IMR-90 (cell line): ENCODE data around the gene REC114. TPM values are rescaled to one million over a fixed set of nuclear protein-coding genes. Genes with fewer than 3 reads are reported as not detected.

Source experiments
- ATAC-seq: fragments of 200-7000 bp; cut with Tn5 transposase; 2 replicates; pipeline ENCODE4 v1.9.1; 2020; ENCODE audit warnings: low read depth, mild to moderate bottlenecking, moderate library complexity
- BruUV-seq: library from RNA; stranded (reverse); fragments of 400-500 nt; replicated peaks from 2 replicates; lab custom pipeline; 2021; lab: Mats Ljungman, UMichigan
- CTCF ChIA-PET: fragments of 300-600 bp; formaldehyde crosslinking; extraction: SDS; loops from one replicate; lab custom pipeline; 2021; ENCODE audit warnings: antibody characterized with exemption; lab: Yijun Ruan, JAX
- POLR2A ChIA-PET: fragments of 300-600 bp; sonication (Branson Sonifier 250); formaldehyde crosslinking; loops from one replicate; lab custom pipeline; 2022; ENCODE audit warnings: antibody characterized with exemption; ENCODE audit not compliant: unreplicated experiment; lab: Charles Lee
- DNase-seq: peaks from one replicate; pipeline ENCODE4 v3.0.0; 2013
- H2AFZ ChIP-seq: replicated peaks from 2 replicates; pipeline ENCODE3; 2013; ENCODE audit warnings: low read length, mild to moderate bottlenecking; ENCODE audit not compliant: poor library complexity
- H2AK5ac ChIP-seq: 2 replicates; pipeline ENCODE4 v1.6.1; 2013; ENCODE audit warnings: low read depth, low read length, inconsistent platforms
- H2AK9ac ChIP-seq: replicated peaks from 2 replicates; pipeline ENCODE3; 2013; ENCODE audit warnings: mild to moderate bottlenecking, low read depth, low read length, moderate library complexity; ENCODE audit not compliant: poor library complexity
- H2BK120ac ChIP-seq: 2 replicates; pipeline ENCODE4 v1.6.1; 2013; ENCODE audit warnings: low read depth, low read length, inconsistent platforms
- H2BK15ac ChIP-seq: 3 replicates; pipeline ENCODE4 v1.6.1; 2013; ENCODE audit warnings: low read depth, low read length, inconsistent platforms
- H2BK20ac ChIP-seq: 2 replicates; pipeline ENCODE4 v1.6.1; 2013; ENCODE audit warnings: low read depth, mild to moderate bottlenecking, inconsistent platforms, low read length, moderate library complexity
- H2BK5ac ChIP-seq: 2 replicates; pipeline ENCODE4 v1.6.1; 2013; ENCODE audit warnings: mild to moderate bottlenecking, low read depth, low read length, inconsistent platforms; ENCODE audit not compliant: poor library complexity, severe bottlenecking
- H3K14ac ChIP-seq: replicated peaks from 2 replicates; pipeline ENCODE4 v1.6.1; 2013; ENCODE audit warnings: low read depth, low read length, inconsistent platforms
- H3K18ac ChIP-seq: 2 replicates; pipeline ENCODE4 v1.6.1; 2013; ENCODE audit warnings: low read depth, low read length, control low read depth
- H3K23ac ChIP-seq: 2 replicates; pipeline ENCODE4 v1.6.1; 2013; ENCODE audit warnings: low read depth, low read length, inconsistent platforms
- H3K27ac ChIP-seq: 2 replicates; pipeline ENCODE4 v1.5.1; 2013; ENCODE audit warnings: mild to moderate bottlenecking, control low read depth, low read length; ENCODE audit not compliant: insufficient read depth
- H3K27me3 ChIP-seq: 2 replicates; pipeline ENCODE4 v1.6.1; 2013; ENCODE audit warnings: low read length; ENCODE audit not compliant: control insufficient read depth, insufficient read depth
- H3K36me3 ChIP-seq: 2 replicates; pipeline ENCODE4 v1.6.1; 2013; ENCODE audit warnings: low read length, mixed read lengths; ENCODE audit not compliant: control insufficient read depth, insufficient read depth
- H3K4ac ChIP-seq: 2 replicates; pipeline ENCODE4 v1.6.1; 2013; ENCODE audit warnings: low read depth, low read length, inconsistent platforms
- H3K4me1 ChIP-seq: 2 replicates; pipeline ENCODE4 v1.6.1; 2013; ENCODE audit warnings: low read length, mixed read lengths; ENCODE audit not compliant: control insufficient read depth, insufficient read depth
- H3K4me2 ChIP-seq: 2 replicates; pipeline ENCODE4 v1.6.1; 2013; ENCODE audit warnings: low read depth, mild to moderate bottlenecking, control low read depth, low read length, moderate library complexity
- H3K4me3 ChIP-seq: 2 replicates; pipeline ENCODE4 v1.5.1; 2013; ENCODE audit warnings: low read depth, mild to moderate bottlenecking, control low read depth, low read length, moderate library complexity; ENCODE audit not compliant: insufficient read depth
- H3K56ac ChIP-seq: 2 replicates; pipeline ENCODE4 v1.6.1; 2013; ENCODE audit warnings: low read length, inconsistent platforms; ENCODE audit not compliant: insufficient read depth; ENCODE audit errors: extremely low read depth
- H3K79me1 ChIP-seq, 2 experiments: 2 replicates each; pipeline ENCODE4 v1.6.1; 2013; ENCODE audit warnings: low read length in 2 of 2, inconsistent platforms in 1 of 2, low read depth in 1 of 2
- H3K9ac ChIP-seq: 2 replicates; pipeline ENCODE4 v1.6.1; 2013; ENCODE audit warnings: low read depth, low read length, control low read depth
- H3K9me1 ChIP-seq: 2 replicates; pipeline ENCODE4 v1.6.1; 2013; ENCODE audit warnings: low read length, inconsistent platforms; ENCODE audit not compliant: insufficient read depth
- H3K9me3 ChIP-seq: 2 replicates; pipeline ENCODE4 v1.6.1; 2013; ENCODE audit warnings: low read length; ENCODE audit not compliant: control insufficient read depth, insufficient read depth
- H4K20me1 ChIP-seq: 2 replicates; pipeline ENCODE4 v1.6.1; 2013; ENCODE audit warnings: low read length, inconsistent platforms; ENCODE audit not compliant: insufficient read depth
- H4K5ac ChIP-seq: 2 replicates; pipeline ENCODE4 v1.6.1; 2013; ENCODE audit warnings: mild to moderate bottlenecking, low read depth, low read length, control low read depth
- H4K8ac ChIP-seq, 2 experiments: 2 replicates each; pipeline ENCODE4 v1.6.1; 2013; ENCODE audit warnings: low read depth in 2 of 2, low read length in 2 of 2, control low read depth in 1 of 2, inconsistent platforms in 1 of 2
- H4K91ac ChIP-seq: 2 replicates; pipeline ENCODE4 v1.6.1; 2013; ENCODE audit warnings: low read depth, low read length, inconsistent platforms; ENCODE audit not compliant: insufficient read depth
- MAZ ChIP-seq: IDR thresholded peaks from 2 replicates; pipeline ENCODE4 v1.6.1; 2012; ENCODE audit warnings: low read depth, mild to moderate bottlenecking, low read length, improper control_type of control experiment, moderate library complexity, borderline replicate concordance
- RAD21 ChIP-seq: IDR thresholded peaks from 2 replicates; pipeline ENCODE4 v1.6.1; 2012; ENCODE audit warnings: low read length, improper control_type of control experiment
- RCOR1 ChIP-seq: IDR thresholded peaks from 2 replicates; pipeline ENCODE4 v1.6.1; 2012; ENCODE audit warnings: mild to moderate bottlenecking, low read length, improper control_type of control experiment; ENCODE audit not compliant: insufficient replicate concordance
- WGBS, 2 experiments: methylation state at CpG; one replicate each; pipeline versions ENCODE4 v1.1.5 to v1.1.7; 2013; ENCODE audit warnings: missing lambda C conversion rate in 2 of 2; ENCODE audit not compliant: insufficient read length in 1 of 2; ENCODE audit errors: extremely low coverage in 2 of 2; 5-methylcytosine and 5-hydroxymethylcytosine counted together
- dilution Hi-C: fragments of 300-500 bp; cut with HindIII; formaldehyde crosslinking; loops from one replicate; pipeline ENCODE4 v1.14.3; 2018; ENCODE audit warnings: low sequenced_read_pairs; ENCODE audit not compliant: unreplicated experiment
- in situ Hi-C: fragments of 300-500 bp; cut with MboI; formaldehyde crosslinking; loops from 3 replicates; pipeline ENCODE4 v1.14.3; 2019; ENCODE audit warnings: low sequenced_read_pairs, inconsistent platforms, mixed read lengths
- intact Hi-C: fragments of 100-400 bp; cut with micrococcal nuclease; formaldehyde crosslinking; loops from 2 replicates; pipeline ENCODE4 v1.10.0; 2022
- polyA plus RNA-seq, 3 experiments: library from polyadenylated mRNA; depleted of rRNA; stranded (reverse); fragments of >200 nt; gene quantifications; 2 replicates each; pipeline ENCODE4 v1.2.3, GENCODE V29; 2012; ENCODE audit warnings: low replicate concordance in 1 of 3
- total RNA-seq: library from RNA; depleted of rRNA; stranded (reverse); fragments of >200 nt; gene quantifications from 2 replicates; pipeline ENCODE4 v1.2.3, GENCODE V29; 2012
- TF ChIP-seq, protein P1 (sequence below): fragments of 150-350 bp; IDR thresholded peaks from 2 replicates; pipeline ENCODE4 v1.6.1; 2016; ENCODE audit warnings: low read depth, mild to moderate bottlenecking, low read length, moderate library complexity, borderline replicate concordance

The REC114 gene
- total and polyA plus RNA-seq, 2 of the 4 experiments (the other 2 are of a cell fraction), result not detected

DNA sequence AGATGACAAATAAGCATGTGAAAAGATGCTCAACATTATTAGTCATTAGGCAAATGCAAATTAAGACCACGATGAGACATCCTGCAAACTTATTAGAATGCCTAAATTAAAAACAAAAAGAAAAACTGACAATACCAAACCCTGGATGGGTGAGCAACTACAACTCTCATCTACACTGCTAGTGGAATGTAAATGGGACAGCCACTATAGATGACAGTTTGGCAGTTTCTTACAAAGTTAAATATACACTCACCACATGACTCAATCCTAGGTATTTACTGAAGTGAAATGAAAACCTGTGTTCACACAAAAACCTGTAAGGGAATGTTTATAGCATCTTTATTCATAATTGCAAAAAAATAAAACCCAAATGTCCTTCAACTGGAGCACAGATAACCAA lies 115.6 kb downstream of the REC114 start:
- no peak overlapping the region for H3K23ac ChIP-seq
- peaks cover 2% of the 10 kb centered on the region for H3K4me1 ChIP-seq
- no peak overlapping the region for H3K4ac ChIP-seq
- no peak overlapping the region for H2AK5ac ChIP-seq
- no peak for DNase-seq
- no peak overlapping the region for H2BK15ac ChIP-seq
- H3K27ac ChIP-seq, result no peak overlapping the region
- dilution Hi-C loops, result no loop called here
- H3K9ac ChIP-seq, result no peak overlapping the region
- no peak overlapping the region for H4K8ac ChIP-seq
- no peaks in the 10 kb centered on the region; the same call in 1 of the 2 replicates for H3K9me1 ChIP-seq
- ATAC-seq, result no peak
- peaks cover 23% of the 10 kb centered on the region for H3K36me3 ChIP-seq
- no peak overlapping the region for H3K14ac ChIP-seq
- ChIA-PET CTCF (no interaction called here), POLR2A (no interaction called here)
- no peak overlapping the region for H2AFZ ChIP-seq
- no peaks in the 10 kb centered on the region for H3K9me3 ChIP-seq
- H2BK5ac ChIP-seq, result no peak overlapping the region
- peaks cover 3 to 9% of the 10 kb centered on the region in 2 experiments; a peak in 3 of 4 replicates for H3K79me1 ChIP-seq
- H3K27me3 ChIP-seq, result no peaks in the 10 kb centered on the region
- H2BK20ac ChIP-seq, result no peak overlapping the region
- BruUV-seq, result no TSS peak
- in situ Hi-C loops, result loop anchor here (10.0 kb wide), 1 partner anchor 254 kb away; no protein-coding TSS in a partner anchor
- no peak overlapping the region for H4K5ac ChIP-seq
- no peak overlapping the region for H2BK120ac ChIP-seq
- H2AK9ac ChIP-seq, result no peak overlapping the region
- peaks cover 6% of the 10 kb centered on the region for H4K20me1 ChIP-seq
- H3K4me2 ChIP-seq, result no peak overlapping the region
- H3K56ac ChIP-seq, result no peak overlapping the region
- intact Hi-C loops, result no loop called here
- TF ChIP-seq, protein P1, sequence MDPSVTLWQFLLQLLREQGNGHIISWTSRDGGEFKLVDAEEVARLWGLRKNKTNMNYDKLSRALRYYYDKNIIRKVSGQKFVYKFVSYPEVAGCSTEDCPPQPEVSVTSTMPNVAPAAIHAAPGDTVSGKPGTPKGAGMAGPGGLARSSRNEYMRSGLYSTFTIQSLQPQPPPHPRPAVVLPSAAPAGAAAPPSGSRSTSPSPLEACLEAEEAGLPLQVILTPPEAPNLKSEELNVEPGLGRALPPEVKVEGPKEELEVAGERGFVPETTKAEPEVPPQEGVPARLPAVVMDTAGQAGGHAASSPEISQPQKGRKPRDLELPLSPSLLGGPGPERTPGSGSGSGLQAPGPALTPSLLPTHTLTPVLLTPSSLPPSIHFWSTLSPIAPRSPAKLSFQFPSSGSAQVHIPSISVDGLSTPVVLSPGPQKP, result no peak
- TF ChIP-seq MAZ (no peak), RCOR1 (no peak), RAD21 (no peak)
- no CpG with 5 or more reads among the region's 1 CpG for WGBS, 2 experiments
- no peak overlapping the region for H3K18ac ChIP-seq
- no peak overlapping the region for H4K91ac ChIP-seq
- H3K4me3 ChIP-seq, result no peak overlapping the region
